Measurements from ENCODE around the gene XXYLT1.

DNA sequence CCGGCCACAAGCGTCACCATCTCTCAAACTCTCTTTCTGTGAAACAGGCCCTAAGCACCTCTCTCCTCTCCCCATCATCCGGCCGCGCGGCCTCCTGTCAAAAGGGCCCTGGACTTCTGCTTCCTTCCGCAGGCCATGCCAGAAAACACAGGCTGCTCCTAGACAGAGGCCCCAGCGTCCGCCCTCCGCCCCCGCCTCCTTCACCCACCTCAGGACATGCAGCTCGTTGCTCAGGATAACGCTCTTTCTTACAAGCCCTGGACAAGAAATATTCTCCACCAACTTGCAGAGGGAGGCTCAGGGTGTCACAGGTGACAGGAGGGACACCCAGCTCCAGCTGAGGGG is 212.0 kb downstream of the XXYLT1 start:
- no peak for TF ChIP-seq EZH2 (IDR thresholded peaks at IDR 0.05; ENCODE audit: borderline replicate concordance, low read depth, low read length, poor library complexity, severe bottlenecking)
- TF ChIP-seq, protein P1, sequence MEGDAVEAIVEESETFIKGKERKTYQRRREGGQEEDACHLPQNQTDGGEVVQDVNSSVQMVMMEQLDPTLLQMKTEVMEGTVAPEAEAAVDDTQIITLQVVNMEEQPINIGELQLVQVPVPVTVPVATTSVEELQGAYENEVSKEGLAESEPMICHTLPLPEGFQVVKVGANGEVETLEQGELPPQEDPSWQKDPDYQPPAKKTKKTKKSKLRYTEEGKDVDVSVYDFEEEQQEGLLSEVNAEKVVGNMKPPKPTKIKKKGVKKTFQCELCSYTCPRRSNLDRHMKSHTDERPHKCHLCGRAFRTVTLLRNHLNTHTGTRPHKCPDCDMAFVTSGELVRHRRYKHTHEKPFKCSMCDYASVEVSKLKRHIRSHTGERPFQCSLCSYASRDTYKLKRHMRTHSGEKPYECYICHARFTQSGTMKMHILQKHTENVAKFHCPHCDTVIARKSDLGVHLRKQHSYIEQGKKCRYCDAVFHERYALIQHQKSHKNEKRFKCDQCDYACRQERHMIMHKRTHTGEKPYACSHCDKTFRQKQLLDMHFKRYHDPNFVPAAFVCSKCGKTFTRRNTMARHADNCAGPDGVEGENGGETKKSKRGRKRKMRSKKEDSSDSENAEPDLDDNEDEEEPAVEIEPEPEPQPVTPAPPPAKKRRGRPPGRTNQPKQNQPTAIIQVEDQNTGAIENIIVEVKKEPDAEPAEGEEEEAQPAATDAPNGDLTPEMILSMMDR (conservative IDR thresholded peaks at IDR 0.05; ENCODE audit: low read depth, low read length): no peak
